Renal cortex interstitium (tissue), 11 donors: ENCODE data around the gene BORCS5. TPM values are rescaled to one million over a fixed set of nuclear protein-coding genes. Genes with fewer than 3 reads are reported as not detected.

Experiments used
- DNase-seq, 11 donors: peaks; one replicate each; pipeline ENCODE4 v3.0.0-alpha.2; 2013; ENCODE audit warnings: low read depth in 9 of 11, low spot score in 4 of 11; ENCODE audit errors: extremely low read depth in 1 of 11
- polyA plus RNA-seq, 3 donors: library from polyadenylated mRNA; unstranded; fragments of 120-200 nt; gene quantifications; one replicate each; pipeline ENCODE4 v1.2.1, GENCODE V29; 2013; ENCODE audit not compliant: insufficient read length in 3 of 3

The BORCS5 gene
- polyA plus RNA-seq, 3 donors: 8.6 to 10.3 (median 9.2) TPM

DNA sequence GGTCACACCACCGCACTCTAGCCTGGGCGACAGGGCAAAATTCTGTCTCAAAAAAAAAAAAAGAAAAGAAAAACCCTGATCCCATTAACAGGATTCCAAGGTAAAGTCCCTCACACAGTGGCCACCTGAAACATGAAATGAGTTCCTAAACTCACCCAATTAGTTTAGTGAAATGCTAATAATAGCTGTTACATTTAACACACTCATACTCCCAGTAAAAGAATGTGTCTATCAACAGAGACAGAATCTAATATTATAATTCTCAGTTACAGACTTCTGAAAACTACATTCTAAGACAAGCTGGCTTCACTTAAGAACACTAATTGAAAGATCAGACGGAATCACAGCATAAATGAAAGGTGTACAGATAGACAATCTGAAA, 161.6 kb downstream of the BORCS5 start:
- no peak for DNase-seq

DNA sequence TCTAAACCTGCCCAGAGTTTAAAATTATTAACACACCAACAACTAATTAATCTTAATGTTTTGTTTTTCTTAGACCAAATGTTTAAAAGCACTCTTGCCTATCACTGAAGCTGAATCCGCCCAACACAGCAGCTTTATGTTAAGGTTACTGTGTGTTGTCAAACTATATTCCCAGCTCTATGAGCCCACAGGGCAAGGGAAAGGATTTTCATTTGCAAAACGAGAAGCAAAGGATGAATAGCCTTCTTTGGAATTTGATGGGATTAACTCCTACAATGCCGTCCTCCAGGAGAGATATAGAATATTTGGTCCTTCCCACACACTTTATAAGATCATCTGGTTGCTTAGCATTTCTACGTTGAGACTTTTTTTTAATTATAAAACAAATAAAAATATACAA, 162.0 kb downstream of the BORCS5 start:
- no peak for DNase-seq

Other genes starting within 250 kb of the BORCS5 start
- 10 to 100 TPM; 62.2 to 65.4 (median 64.8) TPM for gene LRP6, start 90.0 kb upstream of the BORCS5 start, polyA plus RNA-seq
- 10 to 100 TPM; 25.2 to 30.1 (median 27.6) TPM for gene MANSC1, start 6.8 kb upstream of the BORCS5 start, polyA plus RNA-seq
- gene DUSP16, start 205.8 kb downstream of the BORCS5 start, polyA plus RNA-seq: 10 to 100 TPM; 25.2 to 30.5 (median 26.7) TPM